Neutrophil (primary cell): ENCODE measurements around the gene BMP15.

ENCODE experiments used
- H3K27ac ChIP-seq: fragments of 200-600 bp; sonication (generic); 2 replicates; pipeline ENCODE4 v1.5.1; 2016; ENCODE audit warnings: mild to moderate bottlenecking, moderate library complexity
- H3K27me3 ChIP-seq: fragments of 200-600 bp; sonication (generic); 2 replicates; pipeline ENCODE4 v1.6.0; 2016; ENCODE audit warnings: mild to moderate bottlenecking
- H3K36me3 ChIP-seq: fragments of 200-600 bp; sonication (generic); 2 replicates; pipeline ENCODE4 v1.5.1; 2017
- H3K4me1 ChIP-seq, 2 experiments: fragments of 200-600 bp in 1 of 2; sonication (generic) in 1 of 2; 1 replicate in 1 of 2; 2 replicates in 1 of 2; pipeline versions ENCODE4 v1.5.1 to v1.6.1; 2013 to 2016; ENCODE audit warnings: low read depth in 1 of 2, low read length in 1 of 2, mild to moderate bottlenecking in 1 of 2, moderate library complexity in 1 of 2; ENCODE audit not compliant: control insufficient read depth in 1 of 2, insufficient read depth in 1 of 2
- H3K4me3 ChIP-seq, 2 experiments: fragments of 200-600 bp in 1 of 2; sonication (generic) in 1 of 2; 1 replicate in 1 of 2; 2 replicates in 1 of 2; pipeline ENCODE4 v1.5.1; 2013 to 2016; ENCODE audit warnings: low read depth in 1 of 2, low read length in 1 of 2, mild to moderate bottlenecking in 1 of 2, moderate library complexity in 1 of 2
- H3K9me3 ChIP-seq: fragments of 200-600 bp; sonication (generic); 2 replicates; pipeline ENCODE4 v1.5.1; 2016
- CTCF ChIP-seq: fragments of 200-600 bp; sonication (generic); IDR thresholded peaks from 2 replicates; pipeline ENCODE4 v1.5.1; 2016; ENCODE audit warnings: antibody characterized with exemption

BMP15 gene

GRCh38 chrX:50910685-50911176, at the start of gene BMP15:
TSS of gene BMP15 (plus strand) at chrX:50910735. CDS start at chrX:50910784, 49 bp downstream.
- H3K36me3 ChIP-seq, result no peaks in the 10 kb centered on the region
- H3K27me3 ChIP-seq, result no peaks in the 10 kb centered on the region
- H3K27ac ChIP-seq, result no peak within 1 kb of the TSS
- H3K4me3 ChIP-seq, result no peak within 1 kb of the TSS
- no peak for TF ChIP-seq CTCF
- no peaks in the 10 kb centered on the region for H3K9me3 ChIP-seq
- no peaks in the 10 kb centered on the region for H3K4me1 ChIP-seq

- no peaks in the 10 kb centered on the region for H3K9me3 ChIP-seq
- H3K27ac ChIP-seq, result no peak overlapping the region
- TF ChIP-seq CTCF, result no peak
Measured at GRCh38 chrX:50863471-50863870, 47.1 kb upstream of the BMP15 start.

GRCh38 chrX:50865311-50865710, 45.2 kb upstream of the BMP15 start:
- TF ChIP-seq CTCF, result no peak
- H3K9me3 ChIP-seq, result no peaks in the 10 kb centered on the region
- no peak overlapping the region for H3K27ac ChIP-seq
- H3K4me3 ChIP-seq, result no peak overlapping the region
- H3K27me3 ChIP-seq, result no peaks in the 10 kb centered on the region
- H3K4me1 ChIP-seq, result no peaks in the 10 kb centered on the region
- H3K36me3 ChIP-seq, result no peaks in the 10 kb centered on the region

More at GRCh38 chrX:50863471-50863870, 47.1 kb upstream of the BMP15 start:
- H3K4me1 ChIP-seq, result no peaks in the 10 kb centered on the region
- no peak overlapping the region for H3K4me3 ChIP-seq
- H3K36me3 ChIP-seq, result no peaks in the 10 kb centered on the region
- no peaks in the 10 kb centered on the region for H3K27me3 ChIP-seq

- Histone ChIP-seq H3K9me3 (no peaks in the 10 kb centered on the region), H3K27me3 (no peaks in the 10 kb centered on the region), H3K27ac (no peak overlapping the region), H3K4me3 (no peak overlapping the region), H3K4me1 (no peaks in the 10 kb centered on the region), H3K36me3 (no peaks in the 10 kb centered on the region)
- no peak for TF ChIP-seq CTCF
Measured at GRCh38 chrX:50871922-50872453, 38.5 kb upstream of the BMP15 start.

GRCh38 chrX:50874876-50875275, 35.7 kb upstream of the BMP15 start:
- Histone ChIP-seq H3K4me1 (no peaks in the 10 kb centered on the region), H3K9me3 (no peaks in the 10 kb centered on the region), H3K36me3 (no peaks in the 10 kb centered on the region), H3K27ac (no peak overlapping the region), H3K4me3 (no peak overlapping the region), H3K27me3 (no peaks in the 10 kb centered on the region)
- no peak for TF ChIP-seq CTCF
